HCT116 (cell line): ENCODE results near the gene NPPB. TPM values are rescaled to one million over a fixed set of nuclear protein-coding genes. Genes with fewer than 3 reads are reported as not detected.

Experiments
- ATAC-seq: fragments of 200-7000 bp; cut with Tn5 transposase; 2 replicates; pipeline ENCODE4 v1.9.1; 2020; ENCODE audit warnings: mild to moderate bottlenecking, moderate library complexity
- BruUV-seq: library from RNA; stranded (reverse); fragments of 400-500 nt; replicated peaks from 2 replicates; lab custom pipeline; 2021; lab: Mats Ljungman, UMichigan
- CTCF ChIA-PET: fragments of 300-600 bp; sonication (Branson Sonifier 250); formaldehyde crosslinking; loops from one replicate; lab custom pipeline; 2021; ENCODE audit warnings: antibody characterized with exemption; lab: Charles Lee
- POLR2A ChIA-PET: fragments of 300-600, 350-600 bp; sonication (Branson Sonifier 250); formaldehyde crosslinking; loops from one replicate; lab custom pipeline; 2021; ENCODE audit warnings: antibody characterized with exemption; lab: Charles Lee
- RAD21 ChIA-PET, 2 experiments: fragments of 300-600 bp; sonication (Branson Sonifier 250); formaldehyde crosslinking; loops; one replicate each; lab custom pipeline; 2023; ENCODE audit warnings: low total read pairs in 2 of 2; ENCODE audit not compliant: uncharacterized antibody in 2 of 2, unreplicated experiment in 2 of 2, low non-redundant PET in 1 of 2; lab: Charles Lee
- DNase-seq: peaks from one replicate; pipeline ENCODE4 v3.0.0-alpha.2; 2010; ENCODE audit warnings: low read depth, low spot score
- H2AFZ ChIP-seq: fragments of 200-600 bp; shearing (Covaris generic), sonication (generic); 2 replicates; pipeline ENCODE4 v1.6.1; 2017; ENCODE audit warnings: low read depth, mixed run types, mixed read lengths, antibody characterized with exemption, low read length; ENCODE audit not compliant: poor library complexity, severe bottlenecking
- H3K27ac ChIP-seq: 2 replicates; pipeline ENCODE4 v1.5.1; 2012; ENCODE audit warnings: low read depth, low read length
- H3K27me3 ChIP-seq: fragments of 200-600 bp; sonication (generic); 2 replicates; pipeline ENCODE4 v1.6.1; 2016; ENCODE audit warnings: mixed run types, low read length, mixed read lengths; ENCODE audit not compliant: insufficient read depth
- H3K36me3 ChIP-seq, 2 experiments: fragments of 200-500 bp in 1 of 2; fragments of 200-600 bp in 1 of 2; sonication (Bioruptor generic) in 1 of 2; sonication (generic) in 1 of 2; 2 replicates each; pipeline versions ENCODE4 v1.5.1 to v1.6.1; 2014 to 2016; ENCODE audit warnings: low read length in 2 of 2, inconsistent platforms in 1 of 2, mixed read lengths in 1 of 2, mixed run types in 1 of 2; ENCODE audit not compliant: insufficient read depth in 2 of 2, control insufficient read depth in 1 of 2
- H3K4me1 ChIP-seq, 2 experiments: fragments of 200-600 bp in 1 of 2; sonication (generic) in 1 of 2; 2 replicates each; pipeline versions ENCODE4 v1.5.1 to v1.6.1; 2012 to 2017; ENCODE audit warnings: low read length in 2 of 2, inconsistent platforms in 1 of 2, mild to moderate bottlenecking in 1 of 2, mixed read lengths in 1 of 2, mixed run types in 1 of 2, moderate library complexity in 1 of 2; ENCODE audit not compliant: insufficient read depth in 2 of 2, control insufficient read depth in 1 of 2
- H3K4me2 ChIP-seq: fragments of 200-600 bp; sonication (generic); 2 replicates; pipeline ENCODE4 v1.6.1; 2017; ENCODE audit warnings: mixed run types, low read length, mixed read lengths
- H3K4me3 ChIP-seq, 2 experiments: fragments of 200-600 bp in 1 of 2; sonication (generic) in 1 of 2; replicated peaks in 1 of 2; 2 replicates each; pipeline ENCODE4 v1.5.1; 2011 to 2016; ENCODE audit warnings: low read length in 2 of 2, control low read depth in 1 of 2, low read depth in 1 of 2, mild to moderate bottlenecking in 1 of 2, mixed read lengths in 1 of 2, mixed run types in 1 of 2
- H3K79me2 ChIP-seq: fragments of 200-600 bp; sonication (generic); 2 replicates; pipeline ENCODE4 v1.6.1; 2017; ENCODE audit warnings: mild to moderate bottlenecking, mixed run types, low read length, moderate library complexity, mixed read lengths; ENCODE audit not compliant: insufficient read depth
- H3K9ac ChIP-seq: fragments of 200-600 bp; sonication (generic); 2 replicates; pipeline ENCODE4 v1.6.1; 2016; ENCODE audit warnings: low read length, mixed read lengths
- H3K9me2 ChIP-seq: fragments of 200-600 bp; sonication (generic), shearing (Covaris generic); 2 replicates; pipeline ENCODE4 v1.6.1; 2017; ENCODE audit warnings: mixed run types, mild to moderate bottlenecking, moderate library complexity; ENCODE audit not compliant: insufficient read depth
- H3K9me3 ChIP-seq, 2 experiments: fragments of 200-500 bp in 1 of 2; fragments of 200-600 bp in 1 of 2; sonication (Bioruptor generic) in 1 of 2; sonication (generic) in 1 of 2; 2 replicates each; pipeline ENCODE4 v1.6.1; 2014 to 2017; ENCODE audit warnings: low read length in 2 of 2, mixed read lengths in 2 of 2, inconsistent platforms in 1 of 2, low read depth in 1 of 2, mild to moderate bottlenecking in 1 of 2, mixed run types in 1 of 2, moderate library complexity in 1 of 2; ENCODE audit not compliant: control insufficient read depth in 1 of 2, insufficient read depth in 1 of 2
- H4K20me1 ChIP-seq: fragments of 200-600 bp; sonication (generic), shearing (Covaris generic); 2 replicates; pipeline ENCODE4 v1.6.1; 2017; ENCODE audit warnings: mixed run types, mild to moderate bottlenecking, moderate library complexity; ENCODE audit not compliant: insufficient read depth
- ATF3 ChIP-seq: IDR thresholded peaks from 2 replicates; pipeline ENCODE4 v1.6.1; 2012
- CBX3 ChIP-seq: IDR thresholded peaks from 2 replicates; pipeline ENCODE4 v1.6.1; 2012; ENCODE audit warnings: low read depth
- CEBPB ChIP-seq: IDR thresholded peaks from 2 replicates; pipeline ENCODE4 v1.6.1; 2012; ENCODE audit warnings: low read depth
- EGR1 ChIP-seq: IDR thresholded peaks from 2 replicates; pipeline ENCODE4 v1.6.1; 2012; ENCODE audit warnings: low read depth
- ELF1 ChIP-seq: IDR thresholded peaks from 2 replicates; pipeline ENCODE4 v1.6.1; 2012; ENCODE audit warnings: low read depth, borderline replicate concordance
- MAX ChIP-seq: IDR thresholded peaks from 2 replicates; pipeline ENCODE4 v1.6.1; 2012
- POLR2A ChIP-seq: IDR thresholded peaks from 2 replicates; pipeline ENCODE4 v1.7.0; 2011; ENCODE audit warnings: borderline replicate concordance; ENCODE audit not compliant: insufficient read depth, insufficient read length; ENCODE audit errors: extremely low read depth
- RAD21 ChIP-seq: IDR thresholded peaks from 2 replicates; pipeline ENCODE4 v1.6.1; 2012; ENCODE audit warnings: low read depth, mild to moderate bottlenecking
- REST ChIP-seq: IDR thresholded peaks from 2 replicates; pipeline ENCODE4 v1.6.1; 2012; ENCODE audit warnings: low read depth
- SIN3A ChIP-seq: IDR thresholded peaks from 2 replicates; pipeline ENCODE4 v1.6.1; 2012; ENCODE audit warnings: low read depth
- SP1 ChIP-seq: IDR thresholded peaks from 2 replicates; pipeline ENCODE4 v1.6.1; 2012; ENCODE audit warnings: low read depth
- YY1 ChIP-seq: IDR thresholded peaks from 2 replicates; pipeline ENCODE4 v1.6.1; 2011; ENCODE audit warnings: low read length, low read depth, moderate library complexity, mild to moderate bottlenecking; ENCODE audit not compliant: insufficient replicate concordance; ENCODE audit errors: extremely low read depth
- ZBTB33 ChIP-seq: IDR thresholded peaks from 2 replicates; pipeline ENCODE4 v1.6.1; 2011; ENCODE audit warnings: mild to moderate bottlenecking, low read length, moderate library complexity; ENCODE audit not compliant: insufficient replicate concordance; ENCODE audit errors: extremely low read depth
- intact Hi-C: fragments of 100-400 bp; cut with micrococcal nuclease; formaldehyde crosslinking; loops from 2 replicates; pipeline ENCODE4 v1.10.0; 2022
- total RNA-seq: library from RNA; stranded (reverse); gene quantifications from one replicate; pipeline ENCODE4 v1.2.1, GENCODE V29; 2021; ENCODE audit not compliant: unreplicated experiment

NPPB gene
- total RNA-seq, 1 experiment from 2014 or later, result not detected

- ChIA-PET RAD21 (no interaction called here), POLR2A (interaction anchor here (1.7 kb wide), 1 partner anchor 81 kb away, joined by 5 read pairs; no protein-coding TSS in a partner anchor)
- no TSS peak for BruUV-seq
- H3K4me2 ChIP-seq, result no peak overlapping the region
- DNase-seq, result no peak
- H3K4me1 ChIP-seq, result peaks cover 4 to 5% of the 10 kb centered on the region in 2 experiments
- no peak overlapping the region for H2AFZ ChIP-seq
- H3K9me3 ChIP-seq, result no peaks in the 10 kb centered on the region
- no peak overlapping the region for H3K4me3 ChIP-seq
- no peaks in the 10 kb centered on the region for H4K20me1 ChIP-seq
- no peak overlapping the region for H3K27ac ChIP-seq
- no peaks in the 10 kb centered on the region for H3K79me2 ChIP-seq
- H3K9ac ChIP-seq, result no peak overlapping the region
- TF ChIP-seq SP1, result no peak
- TF ChIP-seq ZBTB33, result no peak
- no peak for TF ChIP-seq MAX
- no peak for TF ChIP-seq CEBPB
- no peak for TF ChIP-seq EGR1
- TF ChIP-seq POLR2A, result no peak
- no peak for TF ChIP-seq REST
- no peak for TF ChIP-seq YY1
- TF ChIP-seq ATF3, result no peak
- no peak for TF ChIP-seq CBX3
- no peak for TF ChIP-seq SIN3A
- no peak for TF ChIP-seq RAD21
- TF ChIP-seq ELF1, result no peak
- TF ChIP-seq, all 23 proteins: peak for 0
- intact Hi-C loops, result no loop called here
- CTCF ChIA-PET, result no interaction called here
- no peaks in the 10 kb centered on the region for H3K9me2 ChIP-seq
- ATAC-seq, result no peak
- no peaks in the 10 kb centered on the region for H3K27me3 ChIP-seq
- peaks cover 5 to 11% of the 10 kb centered on the region in 2 experiments; a peak in 2 of 4 replicates for H3K36me3 ChIP-seq
These were observed 31.8 kb downstream of the NPPB start for GRCh38 chr1:11826946-11827345.
